PC-3 (cell line): ENCODE data around the gene TEX19. TPM values are rescaled to one million over a fixed set of nuclear protein-coding genes. Genes with fewer than 3 reads are reported as not detected.
"Not testable (repeated sequence)": the region's sequence is repeated elsewhere in the genome, so short reads cannot be mapped to it uniquely, and the experiment has no call there.

Experiments
- ATAC-seq: fragments of 200-7000 bp; cut with Tn5 transposase; 2 replicates; pipeline ENCODE4 v1.9.1; 2020; ENCODE audit warnings: mild to moderate bottlenecking, moderate library complexity
- BruUV-seq: library from RNA; stranded (reverse); fragments of 400-500 nt; replicated peaks from 2 replicates; lab custom pipeline; 2021; lab: Mats Ljungman, UMichigan
- CTCF ChIA-PET: fragments of 300-600 bp; sonication (Branson Sonifier 250); formaldehyde crosslinking; loops from one replicate; lab custom pipeline; 2022; ENCODE audit warnings: antibody characterized with exemption; lab: Charles Lee
- POLR2A ChIA-PET: fragments of 300-600 bp; sonication (Branson Sonifier 250); formaldehyde crosslinking; loops from one replicate; lab custom pipeline; 2022; ENCODE audit warnings: antibody characterized with exemption; ENCODE audit not compliant: unreplicated experiment; lab: Charles Lee
- DNase-seq: peaks from one replicate; pipeline ENCODE4 v3.0.0-alpha.2; 2015
- H2AFZ ChIP-seq: fragments of 300-600 bp; sonication (generic); 2 replicates; pipeline ENCODE4 v1.6.0; 2016; ENCODE audit warnings: antibody characterized with exemption, low read length
- H3F3A ChIP-seq: fragments of 300-600 bp; sonication (generic); one replicate; pipeline ENCODE4 v1.6.0; 2017; ENCODE audit warnings: antibody characterized with exemption, low read length, control low read depth, mild to moderate bottlenecking; ENCODE audit not compliant: unreplicated experiment
- H3K27ac ChIP-seq: fragments of 300-600 bp; sonication (generic); 2 replicates; pipeline ENCODE4 v1.5.1; 2016; ENCODE audit warnings: mild to moderate bottlenecking, low read length
- H3K27me3 ChIP-seq: fragments of 300-600 bp; sonication (generic); 2 replicates; pipeline ENCODE4 v1.6.1; 2016; ENCODE audit warnings: low read length, mixed read lengths
- H3K36me3 ChIP-seq: fragments of 300-600 bp; sonication (generic); 2 replicates; pipeline ENCODE4 v1.6.1; 2016; ENCODE audit warnings: low read depth, mixed run types, low read length, mixed read lengths
- H3K4me1 ChIP-seq: fragments of 300-600 bp; sonication (generic); 2 replicates; pipeline ENCODE4 v1.5.1; 2016; ENCODE audit warnings: low read length; ENCODE audit not compliant: insufficient read depth
- H3K4me2 ChIP-seq: fragments of 300-600 bp; sonication (generic); 2 replicates; pipeline ENCODE4 v1.6.0; 2016; ENCODE audit warnings: low read length
- H3K4me3 ChIP-seq: fragments of 300-600 bp; sonication (generic); 2 replicates; pipeline ENCODE4 v1.5.1; 2016; ENCODE audit warnings: mild to moderate bottlenecking, low read length, mixed read lengths
- H3K79me2 ChIP-seq: fragments of 300-600 bp; sonication (generic); 2 replicates; pipeline ENCODE4 v1.6.1; 2017; ENCODE audit warnings: low read length, mixed read lengths
- H3K9ac ChIP-seq: fragments of 300-600 bp; sonication (generic); 2 replicates; pipeline ENCODE4 v1.6.0; 2016; ENCODE audit warnings: mild to moderate bottlenecking, low read length
- H3K9me2 ChIP-seq: fragments of 300-600 bp; sonication (generic); replicated peaks from 2 replicates; pipeline ENCODE4 v1.6.1; 2016; ENCODE audit warnings: mixed run types, low read length, mixed read lengths
- H3K9me3 ChIP-seq: fragments of 300-600 bp; sonication (generic); 2 replicates; pipeline ENCODE4 v1.6.1; 2016; ENCODE audit warnings: low read length, mixed read lengths
- H4K20me1 ChIP-seq: fragments of 300-600 bp; sonication (generic); 2 replicates; pipeline ENCODE4 v1.6.1; 2016; ENCODE audit warnings: low read length, mixed read lengths
- CTCF ChIP-seq: fragments of 300-600 bp; sonication (generic); conservative IDR thresholded peaks from 2 replicates; pipeline ENCODE4 v1.5.1; 2017; ENCODE audit warnings: antibody characterized with exemption, low read depth, mild to moderate bottlenecking, low read length
- EZH2 ChIP-seq: fragments of 300-600 bp; sonication (generic); IDR thresholded peaks from one replicate; pipeline ENCODE4 v1.6.1; 2017; ENCODE audit warnings: antibody characterized with exemption, mild to moderate bottlenecking, low read length; ENCODE audit not compliant: unreplicated experiment
- EZH2phosphoT487 ChIP-seq: fragments of 300-600 bp; sonication (generic); IDR thresholded peaks from 2 replicates; pipeline ENCODE4 v1.6.1; 2018; ENCODE audit warnings: mild to moderate bottlenecking, antibody characterized with exemption, low read length, borderline replicate concordance
- intact Hi-C: fragments of 100-400 bp; cut with micrococcal nuclease; formaldehyde crosslinking; loops from 2 replicates; pipeline ENCODE4 v1.9.0; 2023
- total RNA-seq: library from RNA; depleted of rRNA; stranded (reverse); fragments of >200 nt; gene quantifications from 2 replicates; pipeline ENCODE4 v1.2.3, GENCODE V29; 2014

TEX19 gene
- total RNA-seq, 1 experiment from 2014 or later = 1.2 TPM

- BruUV-seq = no TSS peak
- POLR2A ChIA-PET = interaction anchor here (0.7 kb wide), 1 partner anchor 36 kb away, joined by 19 read pairs; no protein-coding TSS in a partner anchor
- no peak for ATAC-seq
Observed at GRCh38 chr17:82410014-82410716, 51.1 kb downstream of the TEX19 start.

GRCh38 chr17:82411396-82412053 is 52.5 kb downstream of the TEX19 start:
- H3F3A ChIP-seq = no peaks in the 10 kb centered on the region
- BruUV-seq = no TSS peak
- intact Hi-C loops = loop anchor here (5.0 to 10.0 kb wide), 2 partner anchors 59 to 83 kb away; no protein-coding TSS in a partner anchor
- TF ChIP-seq CTCF = no peak
- peaks cover 16% of the 10 kb centered on the region; the same call in 1 of the 2 replicates for H4K20me1 ChIP-seq
- ATAC-seq (no peak), DNase-seq (no peak)
- no peaks in the 10 kb centered on the region for H3K4me1 ChIP-seq
- no peak overlapping the region for H3K27ac ChIP-seq
- no peaks in the 10 kb centered on the region for H3K9me3 ChIP-seq
- H3K9me2 ChIP-seq = no peaks in the 10 kb centered on the region
- H3K4me3 ChIP-seq = no peak overlapping the region
- H3K79me2 ChIP-seq = peaks cover 14% of the 10 kb centered on the region; the same call in 1 of the 2 replicates
- H3K36me3 ChIP-seq = no peaks in the 10 kb centered on the region
- CTCF ChIA-PET = no interaction called here
- no peak overlapping the region for H3K4me2 ChIP-seq
- no peaks in the 10 kb centered on the region for H3K27me3 ChIP-seq
- no peak overlapping the region for H2AFZ ChIP-seq
- H3K9ac ChIP-seq = no peak overlapping the region
- POLR2A ChIA-PET = no interaction called here

More at GRCh38 chr17:82410014-82410716, 51.1 kb downstream of the TEX19 start:
- Histone ChIP-seq H3F3A (no peaks in the 10 kb centered on the region), H3K4me3 (no peak overlapping the region), H3K4me1 (no peaks in the 10 kb centered on the region), H3K79me2 (peaks cover 14% of the 10 kb centered on the region; the same call in 1 of the 2 replicates), H3K9me3 (no peaks in the 10 kb centered on the region), H3K36me3 (no peaks in the 10 kb centered on the region; the same call in 1 of the 2 replicates), H3K27ac (no peak overlapping the region), H3K4me2 (no peak overlapping the region), H2AFZ (no peak overlapping the region), H3K9ac (no peak overlapping the region), H4K20me1 (peaks cover 10% of the 10 kb centered on the region; the same call in 1 of the 2 replicates), H3K9me2 (no peaks in the 10 kb centered on the region), H3K27me3 (no peaks in the 10 kb centered on the region)
- CTCF ChIA-PET = no interaction called here
- TF ChIP-seq EZH2 (no peak), CTCF (no peak), EZH2phosphoT487 (no peak)
- no peak for DNase-seq
- intact Hi-C loops = loop anchor here (5.0 to 10.0 kb wide), 2 partner anchors 58 to 85 kb away; no protein-coding TSS in a partner anchor

GRCh38 chr17:82412081-82412480 is 53.0 kb downstream of the TEX19 start:
- CTCF ChIA-PET, H3K4me1 ChIP-seq, H3K4me2 ChIP-seq, H3K9me2 ChIP-seq, H3K36me3 ChIP-seq, H3K9me3 ChIP-seq, ATAC-seq, H3K27me3 ChIP-seq, H2AFZ ChIP-seq, H3K9ac ChIP-seq, H3K4me3 ChIP-seq, POLR2A ChIA-PET, H3F3A ChIP-seq, H3K27ac ChIP-seq, DNase-seq, BruUV-seq: not testable (repeated sequence)
- intact Hi-C loops = loop anchor here (5.0 to 10.0 kb wide), 2 partner anchors 60 to 83 kb away; no protein-coding TSS in a partner anchor
- Histone ChIP-seq H4K20me1 (peaks cover 16% of the 10 kb centered on the region; the same call in 1 of the 2 replicates), H3K79me2 (peaks cover 14% of the 10 kb centered on the region)
